SU-DHL-6 (cell line): ENCODE data around the gene SGCD.

Experiments used
- EZH2phosphoT487 ChIP-seq: fragments of 200-600 bp; sonication (generic), shearing (Covaris generic); conservative IDR thresholded peaks from 2 replicates; pipeline ENCODE4 v1.6.1; 2018; ENCODE audit warnings: mild to moderate bottlenecking, antibody characterized with exemption, low read length, moderate library complexity, mixed read lengths
- TF ChIP-seq, protein P1 (sequence below): fragments of 200-600 bp; sonication (generic); IDR thresholded peaks from one replicate; pipeline ENCODE4 v1.5.1; 2017; ENCODE audit warnings: antibody characterized with exemption, mild to moderate bottlenecking, low read length, moderate library complexity; ENCODE audit not compliant: insufficient read depth, poor library complexity, severe bottlenecking

DNA sequence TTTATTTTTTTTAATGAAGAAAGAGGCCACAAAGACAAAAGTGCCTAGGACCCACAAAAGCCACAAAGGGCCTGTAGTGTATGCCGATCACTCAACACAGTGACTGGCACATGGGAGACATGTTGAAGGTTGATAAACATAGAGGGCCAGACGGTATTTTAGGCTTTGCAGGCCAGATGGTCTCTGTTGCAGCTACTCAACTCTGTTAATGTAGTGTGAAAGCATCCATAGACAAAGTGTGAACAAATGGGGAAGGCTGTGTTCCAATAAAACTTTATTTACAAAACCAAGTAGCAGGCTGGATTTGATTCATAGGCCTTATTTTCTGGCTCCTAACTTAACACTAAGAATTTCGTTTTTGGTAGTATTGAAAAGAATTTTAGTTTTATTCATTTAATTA, 139.9 kb downstream of the SGCD start:
- TF ChIP-seq, protein P1, sequence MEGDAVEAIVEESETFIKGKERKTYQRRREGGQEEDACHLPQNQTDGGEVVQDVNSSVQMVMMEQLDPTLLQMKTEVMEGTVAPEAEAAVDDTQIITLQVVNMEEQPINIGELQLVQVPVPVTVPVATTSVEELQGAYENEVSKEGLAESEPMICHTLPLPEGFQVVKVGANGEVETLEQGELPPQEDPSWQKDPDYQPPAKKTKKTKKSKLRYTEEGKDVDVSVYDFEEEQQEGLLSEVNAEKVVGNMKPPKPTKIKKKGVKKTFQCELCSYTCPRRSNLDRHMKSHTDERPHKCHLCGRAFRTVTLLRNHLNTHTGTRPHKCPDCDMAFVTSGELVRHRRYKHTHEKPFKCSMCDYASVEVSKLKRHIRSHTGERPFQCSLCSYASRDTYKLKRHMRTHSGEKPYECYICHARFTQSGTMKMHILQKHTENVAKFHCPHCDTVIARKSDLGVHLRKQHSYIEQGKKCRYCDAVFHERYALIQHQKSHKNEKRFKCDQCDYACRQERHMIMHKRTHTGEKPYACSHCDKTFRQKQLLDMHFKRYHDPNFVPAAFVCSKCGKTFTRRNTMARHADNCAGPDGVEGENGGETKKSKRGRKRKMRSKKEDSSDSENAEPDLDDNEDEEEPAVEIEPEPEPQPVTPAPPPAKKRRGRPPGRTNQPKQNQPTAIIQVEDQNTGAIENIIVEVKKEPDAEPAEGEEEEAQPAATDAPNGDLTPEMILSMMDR: no peak
- no peak for TF ChIP-seq EZH2phosphoT487
